Dedifferentiated amniotic fluid mesenchymal stem cell (primary cell): ENCODE measurements around the gene XPO1.
"Not testable (repeated sequence)": the region's sequence is repeated elsewhere in the genome, so short reads cannot be mapped to it uniquely, and the experiment has no call there.

Experiments
- DNase-seq: peaks from one replicate; pipeline ENCODE4 v3.0.0-alpha.2; 2016; ENCODE audit errors: extremely low spot score

Gene XPO1

DNA sequence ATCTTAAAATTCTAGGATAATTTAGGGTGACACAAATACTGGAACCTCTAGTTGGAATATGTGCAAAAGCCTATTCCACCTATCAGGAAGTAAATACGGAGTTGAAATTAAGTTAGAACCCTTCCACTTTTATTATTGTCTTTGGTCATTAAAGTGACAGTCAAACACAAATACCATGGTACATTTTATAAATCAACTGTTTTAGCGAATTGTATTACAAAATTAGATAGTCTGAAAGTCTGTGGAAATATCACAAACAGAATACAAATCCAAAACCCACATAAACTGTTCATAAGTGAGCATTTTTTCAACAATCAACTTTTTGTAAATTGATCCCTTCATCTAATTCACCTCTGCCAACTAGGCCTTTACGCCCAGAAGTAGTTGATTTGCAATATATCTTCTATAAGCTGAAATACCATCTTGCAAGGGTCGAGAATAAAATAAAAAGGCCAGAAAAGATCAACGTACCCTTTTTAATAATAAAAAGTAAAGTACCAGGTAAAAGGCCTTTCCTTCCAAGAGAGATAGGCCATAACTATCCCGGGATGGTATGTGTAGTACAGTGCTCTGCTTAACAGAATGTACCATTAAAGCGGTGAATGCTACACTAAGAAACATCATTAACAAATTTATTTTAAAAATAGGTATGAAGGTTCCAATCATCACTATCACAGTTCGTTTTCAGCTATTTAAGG, 68.6 kb downstream of the XPO1 start:
- no peak for DNase-seq

GRCh38 chr2:61468231-61468630, 69.9 kb downstream of the XPO1 start:
- not testable (repeated sequence) for DNase-seq

GRCh38 chr2:61465045-61465444, 73.1 kb downstream of the XPO1 start:
- DNase-seq, result no peak

DNA sequence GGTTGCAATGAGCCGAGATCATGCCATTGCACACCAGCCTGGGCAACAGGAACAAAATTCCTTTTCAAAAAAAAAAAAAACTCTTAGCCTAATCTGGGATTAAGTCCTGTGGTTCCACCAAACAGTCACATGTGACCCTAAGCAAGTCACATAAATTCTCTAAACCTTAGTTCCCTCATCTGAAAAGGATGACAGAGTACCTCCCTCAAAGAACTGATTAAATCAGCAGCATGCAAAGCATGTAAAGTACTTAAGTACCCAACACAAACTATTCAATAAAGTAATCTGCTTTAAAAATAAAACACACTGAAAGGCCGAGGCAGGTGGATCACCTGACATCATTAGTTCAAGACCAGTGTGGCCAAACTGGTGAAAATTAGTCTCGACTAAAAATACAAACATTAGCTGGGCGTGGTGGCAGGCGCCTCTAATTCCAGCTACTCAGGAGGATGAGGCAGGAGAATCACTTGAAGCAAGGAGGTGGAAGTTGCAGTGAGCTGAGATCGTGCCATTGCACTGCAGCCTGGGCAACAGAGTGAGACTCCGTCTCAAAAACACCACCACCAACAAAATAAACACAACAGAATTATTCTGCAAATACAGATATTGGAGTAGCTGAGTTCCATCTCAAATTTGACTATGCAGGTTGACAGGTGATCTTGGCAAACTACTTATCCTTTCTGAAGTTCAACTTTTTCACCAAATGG, 74.2 kb downstream of the XPO1 start:
- DNase-seq, result no peak

DNA sequence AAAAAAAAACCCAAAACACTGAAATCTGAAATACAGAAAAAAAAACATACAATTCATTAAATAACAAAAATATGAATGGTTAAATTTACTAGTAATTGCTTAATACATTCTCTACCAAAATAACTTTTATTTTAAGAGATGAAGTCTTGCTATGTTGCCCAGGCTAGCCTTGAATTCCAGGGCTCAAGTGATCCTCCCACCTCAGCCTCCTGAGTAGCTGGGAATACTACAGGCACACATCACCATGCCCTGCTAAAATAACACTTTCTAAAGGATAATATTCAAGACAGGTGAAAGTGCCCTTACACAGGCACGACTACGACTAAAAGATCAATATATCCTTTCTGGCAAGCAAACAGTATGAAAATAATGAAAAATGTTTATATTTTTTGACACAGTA, 76.8 kb downstream of the XPO1 start:
- no peak for DNase-seq

- peak; percentile 71 for DNase-seq
Observed at GRCh38 chr2:61460163-61460562, 78.0 kb downstream of the XPO1 start.

DNA sequence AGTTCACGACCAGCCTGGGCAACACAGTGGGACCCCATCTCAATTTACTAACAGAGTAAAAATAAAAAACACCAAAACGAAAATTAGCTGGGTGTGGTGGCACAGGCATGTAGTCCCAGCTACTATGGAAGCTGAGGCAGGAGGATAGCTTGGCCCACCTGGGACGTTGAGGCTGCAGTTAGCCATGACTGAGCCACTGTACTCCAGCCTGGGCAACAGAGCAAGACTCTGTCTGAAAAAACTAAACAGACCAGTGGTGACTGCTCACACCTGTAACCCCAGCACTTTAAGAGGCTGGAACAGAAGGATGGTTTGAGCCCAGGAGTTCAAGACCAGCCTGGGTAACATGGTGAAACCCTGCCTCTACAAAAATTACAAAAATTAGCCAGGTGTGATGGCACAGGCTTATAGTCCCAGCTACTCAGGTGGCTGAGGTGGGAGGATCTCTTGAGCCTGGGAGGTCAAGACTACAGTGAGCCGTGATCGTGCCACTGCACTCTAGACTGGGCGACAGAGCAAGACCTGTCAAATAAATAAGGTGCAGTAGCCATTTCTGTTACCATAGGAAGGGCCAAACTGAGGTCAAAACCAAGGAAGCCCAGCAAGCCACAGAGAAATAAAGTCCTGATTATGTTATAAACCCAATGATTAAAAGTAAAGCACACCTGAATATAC, 81.3 kb downstream of the XPO1 start:
- DNase-seq, result no peak

GRCh38 chr2:61456070-61456745, 81.9 kb downstream of the XPO1 start:
- DNase-seq, result no peak

DNA sequence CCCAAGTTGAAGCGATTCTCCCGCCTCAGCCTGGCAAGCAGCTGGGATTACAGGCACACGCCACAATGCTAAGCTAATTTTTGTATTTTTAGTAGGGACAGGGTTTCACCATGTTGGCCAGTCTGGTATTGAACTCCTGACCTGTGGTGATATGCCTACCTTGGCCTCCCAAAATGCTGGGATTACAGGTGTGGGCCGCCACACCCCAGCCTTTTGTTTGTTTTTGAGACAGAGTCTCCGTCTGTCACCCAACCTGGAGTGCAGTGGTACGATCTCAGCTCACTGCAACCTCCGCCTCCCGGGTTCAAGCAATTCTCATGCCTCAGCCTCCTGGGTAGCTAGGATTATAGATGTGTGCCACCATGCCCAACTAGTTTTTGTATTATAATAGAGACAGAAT, 83.2 kb downstream of the XPO1 start:
- DNase-seq, result not testable (repeated sequence)

- no peak for DNase-seq
Observed at GRCh38 chr2:61454383-61454782, 83.8 kb downstream of the XPO1 start.

- no peak for DNase-seq
Observed at GRCh38 chr2:61452392-61452791, 85.8 kb downstream of the XPO1 start.

GRCh38 chr2:61451178-61451577, 87.0 kb downstream of the XPO1 start:
- DNase-seq, result no peak

GRCh38 chr2:61450144-61450543, 88.0 kb downstream of the XPO1 start:
- DNase-seq, result no peak

- DNase-seq, result no peak
Observed at GRCh38 chr2:61448229-61448628, 89.9 kb downstream of the XPO1 start.

- DNase-seq, result not testable (repeated sequence)
Observed at GRCh38 chr2:61446971-61447370, 91.2 kb downstream of the XPO1 start.

- no peak for DNase-seq
Observed at GRCh38 chr2:61443342-61444041, 94.7 kb downstream of the XPO1 start.

DNA sequence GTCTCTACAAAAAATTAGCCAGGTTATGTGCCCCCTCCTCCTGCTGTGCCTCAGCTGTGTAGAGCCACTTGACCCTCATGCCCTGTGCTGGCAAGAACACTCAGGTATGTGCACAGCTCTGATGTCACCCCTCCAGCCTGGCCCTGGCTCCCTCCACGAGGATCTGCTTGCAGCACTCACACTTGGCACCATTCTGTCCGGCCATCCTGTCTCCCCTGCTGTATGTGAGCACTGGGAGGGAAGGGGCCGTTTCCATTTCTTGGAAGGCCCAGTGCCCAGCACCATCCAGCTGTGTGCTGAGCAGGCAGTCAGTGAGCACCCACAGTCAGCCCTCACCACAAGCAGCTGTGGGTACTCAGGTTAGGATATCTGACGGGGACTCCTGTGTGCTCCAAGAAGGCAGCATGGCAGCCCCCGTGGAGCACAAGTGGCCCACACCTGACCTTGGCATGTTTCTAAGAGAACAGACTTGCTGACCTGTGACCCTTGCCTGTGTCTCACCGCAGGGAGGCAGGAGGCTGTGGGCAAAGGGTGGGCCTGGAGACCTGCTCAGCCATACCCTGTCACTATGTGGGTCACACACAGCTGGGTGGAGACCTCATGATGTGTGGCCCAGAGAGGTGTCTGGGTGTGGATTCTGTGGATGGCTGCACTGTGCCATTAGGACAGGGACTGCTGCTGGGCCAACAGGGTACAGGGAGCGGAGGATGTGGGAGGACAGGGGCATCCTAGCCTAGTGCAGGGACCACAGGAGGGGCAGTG, 98.7 kb downstream of the XPO1 start:
- DNase-seq, result no peak

DNA sequence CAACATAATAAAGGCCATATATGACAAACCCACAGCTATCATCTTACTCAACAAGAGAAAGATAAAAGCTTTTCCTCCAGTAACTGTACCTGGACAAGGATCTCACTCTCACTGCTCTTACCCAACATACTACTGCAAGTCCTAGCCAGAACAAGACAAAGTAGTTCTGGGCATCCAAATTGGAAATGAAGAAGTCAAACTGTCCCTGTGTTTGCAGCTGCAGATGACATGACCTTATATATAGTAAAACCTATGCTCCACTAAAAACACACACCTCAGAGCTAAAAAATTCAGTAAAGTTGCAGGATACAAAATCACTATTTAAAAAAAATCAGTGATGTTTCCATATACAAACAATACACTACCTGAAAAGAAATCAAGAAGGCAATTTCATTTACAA, 99.5 kb downstream of the XPO1 start:
- no peak for DNase-seq

- no peak for DNase-seq
Observed at GRCh38 chr2:61437170-61437569, 101.0 kb downstream of the XPO1 start.

DNA sequence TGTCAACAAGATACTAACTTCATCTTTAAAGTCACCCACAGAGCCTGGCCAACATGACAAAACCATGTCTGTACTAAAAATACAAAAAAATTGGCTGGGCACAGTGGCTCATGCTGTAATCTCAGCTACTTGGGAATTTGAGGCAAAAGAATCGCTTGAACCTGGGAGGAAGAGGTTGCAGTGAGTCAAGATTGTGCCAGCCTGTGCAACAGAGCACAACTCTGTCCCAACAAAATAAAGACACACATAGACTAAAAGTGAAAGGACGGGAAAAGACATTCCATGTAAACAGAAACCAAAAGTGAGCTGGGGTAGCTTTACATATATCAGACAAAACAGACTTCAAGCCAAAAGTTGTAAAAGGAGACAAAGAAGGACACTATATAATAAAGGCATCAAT, 102.1 kb downstream of the XPO1 start:
- no peak for DNase-seq

GRCh38 chr2:61435291-61435690, 102.9 kb downstream of the XPO1 start:
- no peak for DNase-seq
